RWPE1 (cell line): ENCODE results near the gene INSL3.

Experiments
- CTCF ChIA-PET: fragments of 350-600 bp; sonication (Branson Sonifier 250); formaldehyde crosslinking; extraction: SDS; loops from one replicate; lab custom pipeline; 2021; lab: Yijun Ruan, JAX
- POLR2A ChIA-PET: fragments of 400-600 bp; formaldehyde crosslinking; extraction: SDS; loops from one replicate; lab custom pipeline; 2020; ENCODE audit warnings: antibody characterized with exemption; ENCODE audit not compliant: low non-redundant PET; lab: Yijun Ruan, JAX
- DNase-seq: peaks from one replicate; pipeline ENCODE4 v3.0.0; 2012; ENCODE audit warnings: low spot score
- H3K27ac ChIP-seq: fragments of 450-650 bp; 2 replicates; pipeline ENCODE4 v1.5.1; 2017
- TF ChIP-seq, protein P1 (sequence below): fragments of 450-650 bp; conservative IDR thresholded peaks from 2 replicates; pipeline ENCODE4 v1.5.1; 2017; ENCODE audit warnings: low read depth, mild to moderate bottlenecking

The INSL3 gene

DNA sequence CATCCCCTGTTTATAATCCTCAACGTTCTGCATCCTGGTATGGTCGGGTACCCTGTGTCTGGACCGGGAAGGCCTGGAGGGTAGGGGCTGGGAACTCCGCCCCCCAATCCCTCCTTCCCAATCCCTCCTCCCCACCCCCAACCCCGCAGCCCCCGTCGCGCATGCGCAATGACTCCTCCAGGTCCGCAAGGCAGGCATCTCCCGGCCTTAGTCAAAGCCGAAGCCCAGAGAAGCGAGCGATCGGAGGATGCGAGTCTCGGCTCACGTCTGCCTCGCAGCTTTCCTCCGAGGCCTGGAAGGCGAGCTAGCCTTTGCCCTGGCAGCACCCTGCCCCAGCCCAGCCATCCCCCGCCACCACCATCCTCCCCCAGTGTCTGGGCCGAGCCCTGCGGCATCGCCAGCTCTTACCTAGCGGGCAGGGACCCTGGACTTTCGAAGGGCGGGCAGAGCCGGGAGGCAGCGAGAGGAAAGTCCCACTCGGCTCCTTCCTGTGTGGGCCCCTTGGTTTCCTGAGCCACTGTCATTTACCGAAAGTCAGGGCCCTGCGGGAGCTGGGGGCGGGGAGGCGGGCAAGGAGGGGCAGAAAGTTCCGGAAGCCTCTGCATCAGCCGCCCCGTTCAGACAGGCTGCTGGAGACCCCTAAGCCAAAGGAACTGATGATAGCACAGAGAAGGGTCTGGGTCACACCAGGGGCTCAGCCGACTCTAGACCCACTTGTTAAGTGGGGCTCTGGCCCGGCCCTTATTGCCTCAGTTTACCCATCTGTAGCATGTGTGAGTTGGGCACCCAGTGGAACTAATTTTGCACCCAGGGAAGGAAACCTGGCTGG lies 26.4 kb upstream of the INSL3 start, which contains the start of gene JAK3:
TSS of gene JAK3 (minus strand) at position 445 of the 829 bp plus-strand sequence. CDS start 3,565 bp downstream, outside the sequence.
- TF ChIP-seq, protein P1, sequence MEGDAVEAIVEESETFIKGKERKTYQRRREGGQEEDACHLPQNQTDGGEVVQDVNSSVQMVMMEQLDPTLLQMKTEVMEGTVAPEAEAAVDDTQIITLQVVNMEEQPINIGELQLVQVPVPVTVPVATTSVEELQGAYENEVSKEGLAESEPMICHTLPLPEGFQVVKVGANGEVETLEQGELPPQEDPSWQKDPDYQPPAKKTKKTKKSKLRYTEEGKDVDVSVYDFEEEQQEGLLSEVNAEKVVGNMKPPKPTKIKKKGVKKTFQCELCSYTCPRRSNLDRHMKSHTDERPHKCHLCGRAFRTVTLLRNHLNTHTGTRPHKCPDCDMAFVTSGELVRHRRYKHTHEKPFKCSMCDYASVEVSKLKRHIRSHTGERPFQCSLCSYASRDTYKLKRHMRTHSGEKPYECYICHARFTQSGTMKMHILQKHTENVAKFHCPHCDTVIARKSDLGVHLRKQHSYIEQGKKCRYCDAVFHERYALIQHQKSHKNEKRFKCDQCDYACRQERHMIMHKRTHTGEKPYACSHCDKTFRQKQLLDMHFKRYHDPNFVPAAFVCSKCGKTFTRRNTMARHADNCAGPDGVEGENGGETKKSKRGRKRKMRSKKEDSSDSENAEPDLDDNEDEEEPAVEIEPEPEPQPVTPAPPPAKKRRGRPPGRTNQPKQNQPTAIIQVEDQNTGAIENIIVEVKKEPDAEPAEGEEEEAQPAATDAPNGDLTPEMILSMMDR, result no peak
- H3K27ac ChIP-seq, result peak within 1 kb of the TSS; percentile 71
- DNase-seq, result no peak
- ChIA-PET CTCF (interaction anchor here (0.7 kb wide), 1 partner anchor 19 kb away, joined by 3 read pairs; no protein-coding TSS in a partner anchor), POLR2A (interaction anchor here (0.6 kb wide), 1 partner anchor 312 kb away, joined by 3 read pairs; no protein-coding TSS in a partner anchor)

GRCh38 chr19:17846146-17846545 lies 24.8 kb upstream of the INSL3 start:
- no peak overlapping the region for H3K27ac ChIP-seq
- DNase-seq, result no peak
- TF ChIP-seq, protein P1, result no peak
- ChIA-PET CTCF (interaction anchor here (0.7 kb wide), 1 partner anchor 1221 kb away, joined by 3 read pairs; no protein-coding TSS in a partner anchor), POLR2A (no interaction called here)

- no peak for DNase-seq
- POLR2A ChIA-PET, result interaction anchor here (2.1 kb wide), 1 partner anchor 15 kb away, joined by 9 read pairs; the partner anchor contains the start of gene RPL18A
- TF ChIP-seq, protein P1, result no peak
- CTCF ChIA-PET, result interaction anchor here (0.6 kb wide), 2 partner anchors 10 to 37 kb away, joined by 3 to 4 read pairs; no protein-coding TSS in a partner anchor
- H3K27ac ChIP-seq, result 0 out of 2 replicates have a peak overlapping the region, but pooled peaks have one; percentile 1
Observed at GRCh38 chr19:17843908-17844490, 22.7 kb upstream of the INSL3 start.

DNA sequence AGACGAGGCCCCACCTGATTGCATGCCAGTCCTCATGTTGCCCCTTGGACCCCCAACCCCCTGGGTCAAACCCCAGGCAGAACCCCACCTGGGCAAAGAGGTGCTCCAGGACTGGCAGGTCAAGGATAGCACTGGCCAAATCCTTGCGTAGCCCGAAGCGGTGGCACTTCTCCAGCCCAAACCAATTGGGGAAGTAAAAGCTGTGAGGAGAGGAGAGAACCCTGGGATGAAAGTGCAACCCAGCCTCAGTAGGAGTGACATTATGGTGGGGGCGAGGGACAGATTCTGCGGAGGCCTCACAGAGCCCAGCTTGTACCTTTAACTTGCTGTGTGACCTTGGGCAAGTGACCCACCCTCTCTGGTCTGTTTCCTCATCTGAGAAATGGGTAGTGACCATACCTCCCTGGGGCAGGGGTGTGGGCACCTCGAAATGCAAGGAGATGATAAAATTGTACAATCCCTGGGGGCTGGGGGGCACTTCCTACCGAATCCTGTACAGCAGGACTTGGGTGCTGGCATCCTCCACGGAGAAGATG lies 22.0 kb upstream of the INSL3 start:
- no peak for DNase-seq
- CTCF ChIA-PET, result interaction anchor here (0.6 kb wide), 1 partner anchor 13 kb away, joined by 3 read pairs; no protein-coding TSS in a partner anchor
- TF ChIP-seq, protein P1, result no peak
- POLR2A ChIA-PET, result interaction anchor here (2.1 kb wide), 1 partner anchor 16 kb away, joined by 9 read pairs; the partner anchor contains the start of gene RPL18A
- H3K27ac ChIP-seq, result no peak overlapping the region

GRCh38 chr19:17842663-17843291 lies 21.5 kb upstream of the INSL3 start:
- H3K27ac ChIP-seq, result peak overlapping the region; percentile 68
- TF ChIP-seq, protein P1, result no peak
- CTCF ChIA-PET, result interaction anchor here (0.6 to 0.8 kb wide), 2 partner anchors 14 to 16 kb away, joined by 3 read pairs; no protein-coding TSS in a partner anchor
- POLR2A ChIA-PET, result interaction anchor here (2.1 kb wide), 1 partner anchor 17 kb away, joined by 9 read pairs; the partner anchor contains the start of gene RPL18A
- DNase-seq, result no peak
